ENCODE results near the gene HES5. TPM values are rescaled to one million over a fixed set of nuclear protein-coding genes. Genes with fewer than 3 reads are reported as not detected.
A peak's percentile ranks its signal among the peaks of the same experiment; 100 is the strongest.

The HES5 gene
- total and polyA plus RNA-seq, 10 donors = 0.36 to 0.54 (median 0.38) TPM; not detected in 5

DNA sequence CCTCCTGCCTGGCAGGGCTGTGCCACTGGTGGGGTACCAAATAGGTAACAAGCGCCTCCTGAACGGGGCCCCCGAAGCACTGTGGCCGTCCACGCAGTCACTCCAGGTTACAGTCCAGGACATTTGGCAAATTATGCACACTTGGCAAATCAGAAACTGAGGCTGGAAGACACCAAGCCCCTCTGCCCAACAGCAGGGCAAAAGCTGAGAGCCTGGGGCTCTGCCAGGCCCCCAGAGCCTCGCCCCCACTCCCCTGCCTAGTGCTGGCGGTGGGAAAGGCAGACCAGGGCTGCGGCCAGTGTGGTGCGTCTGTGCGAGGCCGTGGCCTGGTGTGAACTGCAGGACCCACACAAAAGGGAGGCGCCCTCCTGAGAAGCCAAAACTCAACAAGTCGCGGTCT, 13.1 kb downstream of the HES5 start:
- Histone ChIP-seq H3K27ac (no peak overlapping the region), H3K9me3 (no peaks in the 10 kb centered on the region), H3K27me3 (replicated peaks in 1 of 7) (no peaks in the 10 kb centered on the region), H3K36me3 (peaks cover 0 to 100% (median 97%) of the 10 kb centered on the region in 6 donors), H3K4me3 (no peak overlapping the region), H3K4me1 (peaks cover 0 to 20% (median 10%) of the 10 kb centered on the region in 6 donors)
- no peak for TF ChIP-seq POLR2AphosphoS5 (IDR thresholded peaks at IDR 0.05)
- no peak for TF ChIP-seq POLR2A (IDR thresholded peaks at IDR 0.05)
- TF ChIP-seq, protein P1, sequence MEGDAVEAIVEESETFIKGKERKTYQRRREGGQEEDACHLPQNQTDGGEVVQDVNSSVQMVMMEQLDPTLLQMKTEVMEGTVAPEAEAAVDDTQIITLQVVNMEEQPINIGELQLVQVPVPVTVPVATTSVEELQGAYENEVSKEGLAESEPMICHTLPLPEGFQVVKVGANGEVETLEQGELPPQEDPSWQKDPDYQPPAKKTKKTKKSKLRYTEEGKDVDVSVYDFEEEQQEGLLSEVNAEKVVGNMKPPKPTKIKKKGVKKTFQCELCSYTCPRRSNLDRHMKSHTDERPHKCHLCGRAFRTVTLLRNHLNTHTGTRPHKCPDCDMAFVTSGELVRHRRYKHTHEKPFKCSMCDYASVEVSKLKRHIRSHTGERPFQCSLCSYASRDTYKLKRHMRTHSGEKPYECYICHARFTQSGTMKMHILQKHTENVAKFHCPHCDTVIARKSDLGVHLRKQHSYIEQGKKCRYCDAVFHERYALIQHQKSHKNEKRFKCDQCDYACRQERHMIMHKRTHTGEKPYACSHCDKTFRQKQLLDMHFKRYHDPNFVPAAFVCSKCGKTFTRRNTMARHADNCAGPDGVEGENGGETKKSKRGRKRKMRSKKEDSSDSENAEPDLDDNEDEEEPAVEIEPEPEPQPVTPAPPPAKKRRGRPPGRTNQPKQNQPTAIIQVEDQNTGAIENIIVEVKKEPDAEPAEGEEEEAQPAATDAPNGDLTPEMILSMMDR (IDR thresholded peaks at IDR 0.05 in 8 of 11, conservative IDR thresholded peaks at IDR 0.05 in 3 of 11) = no peak
- intact Hi-C loops (cut with DNase I; ENCODE audit: low total_unique reads) = no loop called here
- WGBS, 5 donors = 95 to 97% (median 97%) methylated on average over 13 to 14 of the region's 14 CpGs
- no peak for DNase-seq

DNA sequence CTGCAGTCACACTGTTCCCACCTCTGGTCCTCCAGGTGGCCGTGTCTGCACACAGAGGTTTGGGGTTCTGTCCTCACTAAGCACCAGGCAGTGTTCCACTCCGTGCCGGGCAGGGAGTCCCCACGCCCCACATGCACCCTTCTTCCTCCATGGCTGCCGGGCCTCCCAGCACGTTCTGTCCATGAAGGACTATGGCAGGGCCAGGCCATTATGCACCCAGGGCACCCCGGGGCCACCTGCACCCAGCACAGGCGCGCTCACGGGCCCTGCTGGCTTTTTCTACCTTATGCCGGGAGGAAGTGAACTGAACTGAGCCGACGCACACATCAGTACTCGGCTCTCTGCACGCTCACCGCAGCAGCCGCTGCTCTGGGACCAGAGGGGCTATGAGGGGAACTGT, 13.9 kb downstream of the HES5 start:
- no peak overlapping the region for H3K27ac ChIP-seq
- no peak overlapping the region for H3K4me3 ChIP-seq
- DNase-seq = no peak
- no peaks in the 10 kb centered on the region for H3K27me3 ChIP-seq (replicated peaks in 1 of 7)
- intact Hi-C loops (cut with DNase I; ENCODE audit: low total_unique reads) = no loop called here
- no peaks in the 10 kb centered on the region for H3K9me3 ChIP-seq
- peaks cover 0 to 15% (median 8%) of the 10 kb centered on the region in 6 donors for H3K4me1 ChIP-seq
- 94 to 97% (median 95%) methylated on average over 16 to 17 of the region's 17 CpGs for WGBS, 5 donors
- TF ChIP-seq, protein P1 (IDR thresholded peaks at IDR 0.05 in 8 of 11, conservative IDR thresholded peaks at IDR 0.05 in 3 of 11) = no peak
- TF ChIP-seq POLR2A (IDR thresholded peaks at IDR 0.05) = no peak
- peak in 1 of 3 donors; percentile 28 for TF ChIP-seq POLR2AphosphoS5 (IDR thresholded peaks at IDR 0.05)
- H3K36me3 ChIP-seq = peaks cover 0 to 100% (median 98%) of the 10 kb centered on the region in 6 donors

DNA sequence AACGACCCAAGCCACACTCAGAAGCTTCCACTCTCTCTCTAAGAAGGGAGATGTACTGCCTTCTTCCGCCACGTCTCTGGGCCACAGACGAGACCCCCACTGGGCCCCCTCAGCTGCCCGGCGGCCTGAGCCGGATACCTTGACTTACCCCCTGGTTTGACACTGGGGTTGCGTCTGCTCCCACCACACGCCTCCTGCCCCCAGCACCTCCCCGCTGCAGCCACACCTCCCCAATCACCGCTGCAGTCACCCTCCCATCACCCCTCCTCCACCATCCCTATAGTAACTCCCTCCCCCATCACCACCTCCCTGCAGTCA, 14.3 kb downstream of the HES5 start:
- WGBS, 5 donors = 93 to 98% (median 94%) methylated on average over 11 of the region's 11 CpGs
- Histone ChIP-seq H3K27me3 (replicated peaks in 1 of 7) (no peaks in the 10 kb centered on the region), H3K27ac (no peak overlapping the region), H3K4me1 (peaks cover 0 to 15% (median 8%) of the 10 kb centered on the region in 6 donors), H3K36me3 (peaks cover 2 to 100% (median 98%) of the 10 kb centered on the region in 6 donors), H3K9me3 (no peaks in the 10 kb centered on the region), H3K4me3 (no peak overlapping the region)
- TF ChIP-seq, protein P1 (IDR thresholded peaks at IDR 0.05 in 8 of 11, conservative IDR thresholded peaks at IDR 0.05 in 3 of 11) = no peak
- no peak for TF ChIP-seq POLR2A (IDR thresholded peaks at IDR 0.05)
- no peak for TF ChIP-seq POLR2AphosphoS5 (IDR thresholded peaks at IDR 0.05)
- intact Hi-C loops (cut with DNase I; ENCODE audit: low total_unique reads) = no loop called here
- no peak for DNase-seq

DNA sequence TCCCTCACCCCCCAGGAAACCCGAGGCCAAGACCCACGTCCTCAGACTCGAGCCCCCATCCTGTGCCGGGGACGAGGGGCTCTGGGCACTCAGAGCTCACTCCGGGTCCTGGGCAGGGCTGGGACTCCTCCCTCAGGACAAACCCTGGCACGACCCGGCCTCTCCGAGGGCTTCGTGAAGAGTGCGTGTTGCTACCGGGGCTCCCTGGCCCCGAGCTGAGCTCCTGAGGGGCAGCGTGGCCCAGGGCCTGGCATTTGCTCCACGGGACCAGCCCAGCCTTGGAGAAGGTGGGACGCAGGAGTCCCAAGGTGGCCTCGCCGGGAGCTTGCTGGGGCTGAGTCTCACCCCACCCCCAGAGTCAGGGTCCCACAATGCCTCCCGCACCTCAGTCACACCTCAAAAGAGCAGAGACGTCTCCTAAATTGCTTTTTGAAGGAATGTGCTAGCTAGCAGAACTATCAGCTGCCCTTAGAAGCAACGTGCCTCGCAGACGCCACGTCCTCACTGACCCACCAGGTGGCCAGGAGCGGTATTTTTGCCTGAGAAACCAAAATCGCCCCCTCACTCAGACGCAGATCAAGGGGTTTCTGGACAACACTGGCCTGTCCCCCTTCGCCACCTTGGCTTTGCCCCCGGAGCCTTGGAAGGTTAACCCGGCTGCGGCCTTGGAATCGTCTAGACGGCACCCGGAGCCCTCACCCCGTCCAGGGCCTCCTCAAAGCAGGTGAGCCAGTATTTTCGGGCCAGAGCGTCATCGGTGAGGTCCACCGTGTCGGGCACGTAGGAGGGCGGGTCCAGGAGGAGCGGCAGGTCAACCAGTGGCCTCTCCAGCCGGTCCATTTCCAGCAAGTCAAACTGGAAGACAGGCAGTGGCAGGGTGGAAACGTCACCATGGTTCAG, 14.9 kb downstream of the HES5 start:
- H3K27me3 ChIP-seq (replicated peaks in 1 of 7) = no peaks in the 10 kb centered on the region
- H3K4me3 ChIP-seq = no peak overlapping the region
- peaks cover 0 to 15% (median 8%) of the 10 kb centered on the region in 6 donors for H3K4me1 ChIP-seq
- no peak for DNase-seq
- H3K9me3 ChIP-seq = no peaks in the 10 kb centered on the region
- WGBS, 5 donors = 86 to 91% (median 89%) methylated on average over 33 to 45 of the region's 45 CpGs
- H3K36me3 ChIP-seq = peaks cover 6 to 100% (median 98%) of the 10 kb centered on the region in 6 donors
- intact Hi-C loops (cut with DNase I; ENCODE audit: low total_unique reads) = no loop called here
- TF ChIP-seq POLR2A (IDR thresholded peaks at IDR 0.05) (no peak), POLR2AphosphoS5 (IDR thresholded peaks at IDR 0.05) (peak in 2 of 3 donors; percentile 15 to 50)
- H3K27ac ChIP-seq = peak overlapping the region in 1 of 8 donors; percentile 30

Measured in spleen (tissue), 11 donors.